ENCODE measurements around the gene WNT7B. TPM values are rescaled to one million over a fixed set of nuclear protein-coding genes. Genes with fewer than 3 reads are reported as not detected.

The WNT7B gene
- total RNA-seq, 1 donor from 2014 or later: 5.4 TPM

DNA sequence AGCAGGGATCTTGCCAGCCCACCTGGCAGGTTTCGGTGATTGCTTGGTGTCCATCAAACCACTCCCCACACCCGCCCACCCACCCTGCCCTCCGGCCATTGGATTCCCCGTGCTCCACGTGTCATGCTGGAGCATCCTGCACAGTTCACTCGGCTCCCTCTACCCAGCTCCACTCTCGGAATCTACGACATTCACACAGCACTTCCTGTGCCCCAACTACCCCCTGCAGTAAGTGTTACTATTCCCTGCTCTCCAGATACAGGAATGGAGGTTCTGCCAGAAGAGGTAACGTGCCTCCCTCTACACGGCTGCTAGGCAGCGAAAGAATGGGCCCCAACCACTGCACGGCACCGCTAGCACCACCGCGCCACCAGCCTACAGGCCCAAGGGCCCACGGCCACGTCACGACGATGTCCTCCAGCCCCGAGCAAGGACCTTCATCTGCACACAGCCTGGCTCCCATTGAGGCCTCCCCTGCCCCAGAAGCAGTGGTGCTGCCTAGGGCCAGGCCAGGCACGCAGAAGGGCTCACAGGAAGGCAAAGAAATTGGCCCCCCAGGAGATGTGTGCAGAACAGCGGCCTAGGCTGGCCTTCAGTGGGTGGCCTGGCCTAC, 27.6 kb downstream of the WNT7B start:
- H3K27me3 ChIP-seq: peaks cover 8% of the 10 kb centered on the region
- no peak for DNase-seq
- TF ChIP-seq, protein P1, sequence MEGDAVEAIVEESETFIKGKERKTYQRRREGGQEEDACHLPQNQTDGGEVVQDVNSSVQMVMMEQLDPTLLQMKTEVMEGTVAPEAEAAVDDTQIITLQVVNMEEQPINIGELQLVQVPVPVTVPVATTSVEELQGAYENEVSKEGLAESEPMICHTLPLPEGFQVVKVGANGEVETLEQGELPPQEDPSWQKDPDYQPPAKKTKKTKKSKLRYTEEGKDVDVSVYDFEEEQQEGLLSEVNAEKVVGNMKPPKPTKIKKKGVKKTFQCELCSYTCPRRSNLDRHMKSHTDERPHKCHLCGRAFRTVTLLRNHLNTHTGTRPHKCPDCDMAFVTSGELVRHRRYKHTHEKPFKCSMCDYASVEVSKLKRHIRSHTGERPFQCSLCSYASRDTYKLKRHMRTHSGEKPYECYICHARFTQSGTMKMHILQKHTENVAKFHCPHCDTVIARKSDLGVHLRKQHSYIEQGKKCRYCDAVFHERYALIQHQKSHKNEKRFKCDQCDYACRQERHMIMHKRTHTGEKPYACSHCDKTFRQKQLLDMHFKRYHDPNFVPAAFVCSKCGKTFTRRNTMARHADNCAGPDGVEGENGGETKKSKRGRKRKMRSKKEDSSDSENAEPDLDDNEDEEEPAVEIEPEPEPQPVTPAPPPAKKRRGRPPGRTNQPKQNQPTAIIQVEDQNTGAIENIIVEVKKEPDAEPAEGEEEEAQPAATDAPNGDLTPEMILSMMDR (IDR thresholded peaks at IDR 0.05): no peak

DNA sequence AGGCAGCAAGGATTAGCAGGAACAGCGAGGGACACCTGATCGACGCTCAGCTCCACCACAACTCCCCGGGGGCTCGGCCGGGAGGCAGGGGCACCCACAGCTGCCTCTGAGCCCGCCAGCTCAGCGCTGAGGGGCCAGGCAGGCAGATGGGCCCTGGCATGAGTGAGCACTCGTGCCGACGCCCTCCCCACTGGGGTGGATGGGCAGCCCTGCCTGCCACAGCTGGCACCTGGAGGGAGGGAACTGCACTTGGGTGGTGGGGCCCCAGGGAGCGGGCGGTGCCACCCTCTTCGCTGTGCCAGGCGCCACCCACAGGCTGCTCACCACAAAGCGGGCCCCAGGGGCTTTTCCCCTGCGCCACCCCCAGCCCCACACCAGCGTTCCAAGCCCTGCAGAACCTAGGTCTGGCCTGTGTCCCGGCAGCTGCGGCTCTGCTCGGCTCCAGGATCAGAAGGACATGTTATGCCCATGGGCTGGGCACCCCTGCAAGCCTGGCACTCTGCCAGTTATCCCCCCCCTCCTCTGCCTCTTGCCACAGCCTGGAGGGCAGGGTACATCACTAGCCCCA, 28.8 kb downstream of the WNT7B start:
- intact Hi-C loops (cut with DNase I): no loop called here
- peaks cover 8% of the 10 kb centered on the region for H3K27me3 ChIP-seq
- no peaks in the 10 kb centered on the region for H3K36me3 ChIP-seq
- H3K9me3 ChIP-seq: no peaks in the 10 kb centered on the region
- H3K27ac ChIP-seq: no peak overlapping the region
- no peak overlapping the region for H3K4me3 ChIP-seq
- TF ChIP-seq, protein P1 (IDR thresholded peaks at IDR 0.05): no peak
- DNase-seq (no peak), ATAC-seq (no peak)
- H3K4me1 ChIP-seq: no peaks in the 10 kb centered on the region

More for the DNA sequence above, 27.6 kb downstream of the WNT7B start:
- Histone ChIP-seq H3K36me3 (no peaks in the 10 kb centered on the region), H3K4me1 (no peaks in the 10 kb centered on the region), H3K4me3 (no peak overlapping the region), H3K27ac (no peak overlapping the region), H3K9me3 (no peaks in the 10 kb centered on the region)
- intact Hi-C loops (cut with DNase I): no loop called here
- no peak for ATAC-seq

DNA sequence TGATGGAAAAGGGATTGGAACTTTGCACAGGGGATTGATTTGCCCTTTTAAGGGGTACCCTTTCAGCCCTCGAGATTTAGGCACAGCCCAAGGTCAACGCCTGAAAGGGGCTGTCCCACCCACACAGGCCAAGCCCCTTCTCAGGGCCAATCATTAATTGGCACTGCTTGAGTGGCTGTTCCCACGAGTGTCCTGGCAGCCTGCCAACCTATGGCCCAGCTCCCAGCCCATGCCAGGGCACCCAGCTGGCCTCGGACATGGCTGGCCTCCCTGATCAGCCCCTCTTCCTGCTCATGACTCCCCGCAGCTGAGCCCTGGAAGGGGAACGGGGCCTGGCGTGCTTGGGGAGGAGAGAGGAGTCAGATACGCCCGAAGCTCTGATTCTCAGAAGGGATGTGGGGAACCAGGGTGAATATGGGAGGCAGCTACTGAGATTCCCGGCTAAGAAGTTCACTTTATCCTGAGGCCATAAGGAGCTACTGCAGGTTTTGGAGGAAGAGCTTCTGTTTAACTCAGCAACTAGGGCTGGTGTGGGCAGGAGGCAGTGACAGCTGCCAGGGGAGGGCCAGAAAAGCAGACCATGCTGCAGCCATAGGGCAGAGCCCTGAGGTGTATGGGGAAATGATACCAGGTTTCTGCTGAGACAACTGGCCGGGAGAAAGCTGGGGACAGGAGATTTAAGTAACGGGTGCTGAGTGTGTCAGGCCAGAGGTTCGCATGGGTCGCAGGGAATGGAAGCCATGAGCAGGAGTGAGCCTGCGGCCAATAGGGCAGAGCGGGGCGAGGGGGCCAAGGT, 30.0 kb downstream of the WNT7B start:
- no peak for ATAC-seq
- Histone ChIP-seq H3K36me3 (no peaks in the 10 kb centered on the region), H3K4me1 (no peaks in the 10 kb centered on the region), H3K9me3 (no peaks in the 10 kb centered on the region), H3K27ac (no peak overlapping the region), H3K4me3 (no peak overlapping the region), H3K27me3 (no peaks in the 10 kb centered on the region)
- TF ChIP-seq, protein P1 (IDR thresholded peaks at IDR 0.05): no peak
- intact Hi-C loops (cut with DNase I): no loop called here
- DNase-seq: no peak

DNA sequence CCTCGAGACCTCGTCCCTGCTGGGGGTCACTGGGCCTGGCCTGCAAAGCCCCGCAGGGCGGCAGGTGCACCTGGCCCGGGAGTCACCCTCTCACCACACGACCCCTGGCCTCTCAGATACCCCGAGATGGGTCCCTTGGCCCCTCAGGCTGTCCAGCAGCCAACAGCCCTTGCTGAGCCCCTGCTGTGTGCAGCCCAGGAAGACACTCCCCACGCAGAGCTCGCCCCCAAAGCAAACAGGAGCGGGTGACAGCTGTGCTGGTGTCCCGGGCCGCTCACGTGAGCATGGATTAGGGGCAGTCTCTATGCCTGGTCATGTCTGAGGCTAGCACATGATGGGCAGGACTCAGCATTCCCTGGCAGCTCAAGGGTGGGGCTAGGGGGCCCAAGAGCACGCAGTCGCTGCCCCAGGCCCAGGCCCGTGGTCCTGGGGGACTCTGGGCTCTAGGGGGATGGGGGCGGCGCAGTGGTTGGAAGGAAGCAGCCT, 31.3 kb downstream of the WNT7B start:
- H3K9me3 ChIP-seq: no peaks in the 10 kb centered on the region
- H3K36me3 ChIP-seq: no peaks in the 10 kb centered on the region
- no peak overlapping the region for H3K27ac ChIP-seq
- no peak overlapping the region for H3K4me3 ChIP-seq
- DNase-seq (no peak), ATAC-seq (no peak)
- intact Hi-C loops (cut with DNase I): no loop called here
- H3K4me1 ChIP-seq: no peaks in the 10 kb centered on the region
- H3K27me3 ChIP-seq: no peaks in the 10 kb centered on the region
- TF ChIP-seq, protein P1 (IDR thresholded peaks at IDR 0.05): no peak

DNA sequence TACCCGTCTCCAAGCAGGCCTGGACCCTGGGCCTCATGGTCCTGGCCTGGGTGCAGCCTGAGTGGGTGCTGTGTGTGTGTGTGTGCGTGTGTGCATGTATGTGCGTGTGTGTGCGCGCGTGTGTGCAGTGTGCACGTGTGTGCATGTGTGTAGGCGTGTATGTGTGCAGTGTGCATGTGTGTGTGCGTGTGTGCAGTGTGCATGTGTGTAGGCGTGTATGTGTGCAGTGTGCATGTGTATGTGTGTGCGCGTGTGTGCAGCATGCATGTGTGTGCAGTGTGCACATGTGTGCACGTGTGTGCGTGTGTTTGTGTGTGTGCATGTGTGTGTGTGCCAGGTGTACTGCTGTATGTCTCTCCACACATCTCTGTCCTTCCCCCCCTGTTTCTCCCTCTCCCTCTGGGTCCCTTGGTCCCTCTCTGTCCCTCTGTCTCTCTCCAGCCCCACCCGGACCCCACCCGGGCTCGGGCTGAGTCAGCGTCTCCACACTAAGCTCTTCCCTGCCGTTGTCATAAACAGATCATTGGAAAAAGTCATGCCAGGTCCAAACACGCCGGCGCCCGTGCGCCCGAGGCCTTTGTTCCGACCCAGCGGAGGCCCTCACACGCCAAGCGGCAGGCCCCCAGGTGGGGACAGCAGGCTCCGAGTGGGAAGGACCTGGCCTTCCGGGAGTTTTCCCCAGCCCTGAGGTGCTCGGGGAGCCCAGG, 34.0 kb downstream of the WNT7B start:
- Histone ChIP-seq H3K4me3 (no peak overlapping the region), H3K27me3 (no peaks in the 10 kb centered on the region), H3K27ac (no peak overlapping the region), H3K4me1 (no peaks in the 10 kb centered on the region), H3K36me3 (no peaks in the 10 kb centered on the region), H3K9me3 (no peaks in the 10 kb centered on the region)
- intact Hi-C loops (cut with DNase I): no loop called here
- TF ChIP-seq, protein P1 (IDR thresholded peaks at IDR 0.05): no peak
- DNase-seq (no peak), ATAC-seq (no peak)
